ENCODE data around the gene SLC50A1. TPM values are rescaled to one million over a fixed set of nuclear protein-coding genes. Genes with fewer than 3 reads are reported as not detected.

SLC50A1 gene
- total RNA-seq, 1 donor from 2014 or later: 11.8 TPM

GRCh38 chr1:155173478-155174323, 38.0 kb downstream of the SLC50A1 start, which contains the start of gene TRIM46:
Gene TRIM46 (plus strand): TSS chr1:155173849. CDS start chr1:155173967, 118 bp downstream.
- Histone ChIP-seq H3K9me3 (no peaks in the 10 kb centered on the region), H3K27ac (peak within 1 kb of the TSS; percentile 94), H3K4me3 (peak within 1 kb of the TSS; percentile 88 to 90), H3K27me3 (no peaks in the 10 kb centered on the region), H3K4me1 (peaks cover 38% of the 10 kb centered on the region), H3K36me3 (peaks cover 0 to 12% of the 10 kb centered on the region in 2 donors)
- DNase-seq (ENCODE audit: extremely low spot score in 2 of 2): peak; percentile 85 to 91
- intact Hi-C loops (cut with DNase I): no loop called here
- TF ChIP-seq CTCF (IDR thresholded peaks at IDR 0.05): no peak

GRCh38 chr1:155174324-155175280, 39.0 kb downstream of the SLC50A1 start:
- H3K27me3 ChIP-seq: no peaks in the 10 kb centered on the region
- H3K36me3 ChIP-seq: peaks cover 0 to 3% of the 10 kb centered on the region in 2 donors
- peak overlapping the region; percentile 88 to 90 for H3K4me3 ChIP-seq
- H3K4me1 ChIP-seq: peaks cover 38% of the 10 kb centered on the region
- H3K9me3 ChIP-seq: no peaks in the 10 kb centered on the region
- intact Hi-C loops (cut with DNase I): loop anchor here (5.0 kb wide), 1 partner anchor 53 kb away; no protein-coding TSS in a partner anchor
- peak overlapping the region; percentile 3 for H3K27ac ChIP-seq
- TF ChIP-seq CTCF (IDR thresholded peaks at IDR 0.05): no peak
- no peak for TF ChIP-seq POLR2A (IDR thresholded peaks at IDR 0.05)
- TF ChIP-seq POLR2AphosphoS5 (IDR thresholded peaks at IDR 0.05; ENCODE audit: insufficient read depth in 1 of 2, low read depth in 1 of 2): no peak
- peak; percentile 84 to 91 for DNase-seq (ENCODE audit: extremely low spot score in 2 of 2)

- Histone ChIP-seq H3K27me3 (no peaks in the 10 kb centered on the region), H3K4me3 (no peak overlapping the region), H3K27ac (no peak overlapping the region), H3K9me3 (no peaks in the 10 kb centered on the region), H3K36me3 (no peaks in the 10 kb centered on the region), H3K4me1 (peaks cover 38% of the 10 kb centered on the region)
- DNase-seq (ENCODE audit: extremely low spot score in 2 of 2): peak; percentile 40 to 85
- intact Hi-C loops (cut with DNase I): loop anchor here (5.0 kb wide), 1 partner anchor 52 kb away; no protein-coding TSS in a partner anchor
- TF ChIP-seq CTCF (IDR thresholded peaks at IDR 0.05) (no peak), POLR2AphosphoS5 (IDR thresholded peaks at IDR 0.05; ENCODE audit: insufficient read depth in 1 of 2, low read depth in 1 of 2) (no peak), POLR2A (IDR thresholded peaks at IDR 0.05) (no peak)
Measured at GRCh38 chr1:155175281-155175926, 39.8 kb downstream of the SLC50A1 start.

- H3K36me3 ChIP-seq: no peaks in the 10 kb centered on the region
- TF ChIP-seq POLR2AphosphoS5 (IDR thresholded peaks at IDR 0.05; ENCODE audit: insufficient read depth in 1 of 2, low read depth in 1 of 2) (no peak), CTCF (IDR thresholded peaks at IDR 0.05) (no peak), POLR2A (IDR thresholded peaks at IDR 0.05) (no peak)
- intact Hi-C loops (cut with DNase I): loop anchor here (5.0 kb wide), 1 partner anchor 51 kb away; no protein-coding TSS in a partner anchor
- peaks cover 38% of the 10 kb centered on the region for H3K4me1 ChIP-seq
- no peaks in the 10 kb centered on the region for H3K9me3 ChIP-seq
- H3K4me3 ChIP-seq: no peak overlapping the region
- DNase-seq (ENCODE audit: extremely low spot score in 2 of 2): peak; percentile 43 to 84
- no peak overlapping the region for H3K27ac ChIP-seq
- H3K27me3 ChIP-seq: no peaks in the 10 kb centered on the region
Measured at GRCh38 chr1:155175927-155176371, 40.3 kb downstream of the SLC50A1 start.
